HL-60 (cell line): ENCODE data around the gene LINC01488.

Experiments
- CTCF ChIP-seq: IDR thresholded peaks from one replicate; pipeline ENCODE4 v1.5.1; 2011; ENCODE audit warnings: low read length, control low read depth, inconsistent platforms; ENCODE audit not compliant: insufficient read depth
- REST ChIP-seq: IDR thresholded peaks from 2 replicates; pipeline ENCODE4 v1.6.1; 2012; ENCODE audit warnings: low read depth; ENCODE audit not compliant: insufficient replicate concordance

GRCh38 chr11:69446108-69446507, 35.4 kb upstream of the LINC01488 start:
- TF ChIP-seq CTCF (no peak), REST (no peak)
